ENCODE results near the gene ANAPC5.

Gene ANAPC5

DNA sequence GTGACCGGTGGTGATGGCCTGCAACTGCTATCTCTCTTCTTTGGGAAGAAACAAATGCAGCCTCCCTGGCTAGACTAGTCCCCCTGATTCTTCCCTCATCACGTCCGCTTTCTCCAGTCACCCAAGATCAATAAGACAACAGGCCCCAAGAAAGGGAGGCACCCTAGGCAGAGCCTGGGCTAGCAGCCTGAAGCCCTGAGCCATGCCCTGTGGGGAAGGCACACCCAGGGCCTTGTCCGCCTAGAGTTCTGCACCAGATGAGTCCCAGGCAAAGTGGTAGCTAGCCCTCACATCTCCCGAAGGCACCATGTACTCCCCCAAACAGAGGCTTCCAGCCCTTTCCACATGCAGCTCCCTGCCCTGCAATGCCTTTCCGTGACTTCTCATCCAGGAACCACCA lies 90.8 kb downstream of the ANAPC5 start:
- DNase-seq = no peak

DNA sequence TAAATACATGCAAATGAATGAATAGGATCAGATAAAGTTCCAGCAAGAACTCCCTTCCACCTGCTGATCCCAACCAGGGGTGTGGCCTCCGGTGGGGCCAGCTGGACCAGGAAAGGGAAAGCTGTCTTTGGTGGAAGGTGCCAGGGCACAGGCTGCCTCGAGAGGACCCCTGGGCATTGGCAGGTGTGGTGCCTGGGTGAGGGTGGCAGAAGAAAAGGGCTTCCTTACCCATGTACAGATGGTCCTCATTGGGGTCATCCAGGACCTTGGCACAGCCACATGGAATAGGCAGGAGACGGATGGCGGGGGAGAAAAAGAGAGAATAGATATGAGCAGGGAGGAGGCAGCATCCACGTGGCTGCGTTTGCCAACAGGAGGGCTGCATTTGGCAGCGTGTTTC lies 92.1 kb downstream of the ANAPC5 start:
- no peak for DNase-seq

DNA sequence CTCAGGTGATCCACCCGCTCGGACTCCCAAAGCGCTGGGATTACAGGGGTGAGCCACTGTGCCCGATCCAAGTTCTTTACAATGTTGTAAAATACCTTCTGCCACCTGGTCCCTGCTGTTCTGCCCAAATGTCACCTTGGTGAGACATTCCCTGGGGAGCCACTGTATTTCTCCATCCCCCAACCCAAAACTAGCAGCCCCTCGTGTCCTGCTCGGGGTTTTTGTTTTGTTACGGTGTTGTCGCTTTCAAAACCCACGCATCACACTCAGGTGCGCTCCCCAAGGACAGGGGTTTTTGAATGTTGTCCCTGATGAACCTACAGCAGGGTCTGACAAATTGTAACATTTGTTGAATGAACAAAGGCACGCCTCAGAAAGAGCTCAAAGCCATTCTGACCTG lies 93.1 kb downstream of the ANAPC5 start:
- no peak for DNase-seq
